ENCODE data around the gene CTXND1. TPM values are rescaled to one million over a fixed set of nuclear protein-coding genes. Genes with fewer than 3 reads are reported as not detected.

The CTXND1 gene
- total and polyA plus RNA-seq, 8 donors, result 0.29 to 4.3 (median 1.4) TPM

DNA sequence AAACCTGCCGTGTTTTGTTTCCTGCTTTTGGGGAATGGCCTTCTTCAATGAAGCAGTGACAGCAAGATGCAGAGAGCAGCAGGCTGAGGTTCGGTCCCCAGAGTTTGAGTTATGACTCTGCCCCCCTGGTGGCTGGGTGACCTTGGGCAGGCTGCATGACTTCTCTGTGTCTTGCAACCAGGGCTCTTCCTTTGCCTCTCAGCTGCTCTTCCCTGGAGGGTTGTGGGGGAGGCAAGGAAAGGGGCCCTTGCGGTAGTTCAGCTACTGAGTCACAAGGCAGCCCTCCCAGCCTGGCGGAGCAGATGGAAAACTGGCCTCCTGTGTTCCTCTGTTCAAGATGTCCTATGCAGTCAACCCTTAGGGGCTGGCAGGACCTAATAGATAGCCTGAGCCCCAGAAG lies 17.1 kb downstream of the CTXND1 start:
- intact Hi-C loops (cut with DNase I; ENCODE audit: low total_unique reads), result no loop called here

DNA sequence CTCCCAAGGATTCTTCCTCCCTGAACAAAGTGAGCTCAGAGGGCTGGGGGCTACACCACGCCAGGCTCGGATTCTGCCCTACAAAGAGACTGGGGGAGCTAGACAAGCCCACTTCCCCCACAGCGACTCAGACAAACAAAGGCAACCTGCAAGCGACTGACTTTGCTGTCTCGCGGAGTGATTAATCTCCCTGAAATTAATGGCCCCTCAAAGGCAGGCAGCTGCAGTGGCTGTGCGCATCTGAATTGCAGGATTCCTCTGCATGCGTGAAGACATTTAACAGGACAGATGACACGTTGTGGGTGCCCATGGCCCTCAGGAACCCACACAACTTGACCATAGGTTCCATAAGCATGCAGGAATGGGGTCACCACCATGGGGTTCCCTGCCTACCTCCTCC lies 18.4 kb downstream of the CTXND1 start:
- intact Hi-C loops (cut with DNase I; ENCODE audit: low total_unique reads), result no loop called here
- TF ChIP-seq, protein P1, sequence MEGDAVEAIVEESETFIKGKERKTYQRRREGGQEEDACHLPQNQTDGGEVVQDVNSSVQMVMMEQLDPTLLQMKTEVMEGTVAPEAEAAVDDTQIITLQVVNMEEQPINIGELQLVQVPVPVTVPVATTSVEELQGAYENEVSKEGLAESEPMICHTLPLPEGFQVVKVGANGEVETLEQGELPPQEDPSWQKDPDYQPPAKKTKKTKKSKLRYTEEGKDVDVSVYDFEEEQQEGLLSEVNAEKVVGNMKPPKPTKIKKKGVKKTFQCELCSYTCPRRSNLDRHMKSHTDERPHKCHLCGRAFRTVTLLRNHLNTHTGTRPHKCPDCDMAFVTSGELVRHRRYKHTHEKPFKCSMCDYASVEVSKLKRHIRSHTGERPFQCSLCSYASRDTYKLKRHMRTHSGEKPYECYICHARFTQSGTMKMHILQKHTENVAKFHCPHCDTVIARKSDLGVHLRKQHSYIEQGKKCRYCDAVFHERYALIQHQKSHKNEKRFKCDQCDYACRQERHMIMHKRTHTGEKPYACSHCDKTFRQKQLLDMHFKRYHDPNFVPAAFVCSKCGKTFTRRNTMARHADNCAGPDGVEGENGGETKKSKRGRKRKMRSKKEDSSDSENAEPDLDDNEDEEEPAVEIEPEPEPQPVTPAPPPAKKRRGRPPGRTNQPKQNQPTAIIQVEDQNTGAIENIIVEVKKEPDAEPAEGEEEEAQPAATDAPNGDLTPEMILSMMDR (IDR thresholded peaks at IDR 0.05), result no peak
- no peak for TF ChIP-seq EP300 (IDR thresholded peaks at IDR 0.05)
- no peak for TF ChIP-seq POLR2AphosphoS5 (IDR thresholded peaks at IDR 0.05)
- no peak for TF ChIP-seq POLR2A (IDR thresholded peaks at IDR 0.05)

More for the DNA sequence above, 17.1 kb downstream of the CTXND1 start:
- Histone ChIP-seq H3K4me3 (no peak overlapping the region), H3K9me3 (no peaks in the 10 kb centered on the region), H3K4me1 (no peaks in the 10 kb centered on the region), H3K27ac (no peak overlapping the region), H3K27me3 (peaks cover 0 to 20% (median 0%) of the 10 kb centered on the region in 3 donors), H3K36me3 (no peaks in the 10 kb centered on the region)
- peak in 1 of 2 donors; percentile 34 for DNase-seq
- TF ChIP-seq, protein P1 (IDR thresholded peaks at IDR 0.05), result peak in 2 of 7 experiments; percentile 33 to 35
- no peak for TF ChIP-seq EP300 (IDR thresholded peaks at IDR 0.05)
- WGBS, 5 donors, result 64 to 81% (median 71%) methylated on average over 3 to 4 of the region's 4 CpGs

DNA sequence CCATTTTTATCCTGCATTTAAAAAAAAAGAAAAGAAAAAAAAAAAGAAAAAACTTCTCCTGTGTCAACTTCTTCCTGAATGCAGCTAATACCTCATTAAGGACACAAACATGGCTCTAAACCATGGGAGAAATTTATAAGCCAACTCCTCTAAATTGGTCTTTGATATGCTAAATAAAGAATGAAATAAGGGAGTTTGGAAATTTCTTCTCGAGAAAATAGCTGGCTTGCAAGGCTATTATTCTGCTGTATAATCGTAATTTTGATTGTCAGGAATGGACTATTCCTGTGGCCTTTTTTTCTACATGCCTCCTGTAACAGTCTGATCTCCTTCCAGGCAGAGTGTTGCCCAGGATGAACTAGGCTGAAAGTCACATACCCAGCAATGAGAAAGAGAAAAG lies 20.6 kb downstream of the CTXND1 start:
- H3K36me3 ChIP-seq, result no peaks in the 10 kb centered on the region
- H3K27ac ChIP-seq, result no peak overlapping the region
- no peaks in the 10 kb centered on the region for H3K4me1 ChIP-seq
- no peak for DNase-seq
- TF ChIP-seq POLR2AphosphoS5 (IDR thresholded peaks at IDR 0.05) (no peak), POLR2A (IDR thresholded peaks at IDR 0.05) (no peak), EP300 (IDR thresholded peaks at IDR 0.05) (no peak)
- TF ChIP-seq, protein P1 (IDR thresholded peaks at IDR 0.05), result no peak
- peaks cover 0 to 18% (median 0%) of the 10 kb centered on the region in 3 donors for H3K27me3 ChIP-seq
- intact Hi-C loops (cut with DNase I; ENCODE audit: low total_unique reads), result no loop called here
- no peak overlapping the region for H3K4me3 ChIP-seq
- no peaks in the 10 kb centered on the region for H3K9me3 ChIP-seq
- WGBS, 5 donors, result 69 to 81% (median 79%) methylated on average over 2 of the region's 2 CpGs

More for the DNA sequence above, 18.4 kb downstream of the CTXND1 start:
- whole genome bisulfite sequencing, 5 donors, result 47 to 74% (median 63%) methylated on average over 8 to 9 of the region's 9 CpGs
- Histone ChIP-seq H3K9me3 (no peaks in the 10 kb centered on the region), H3K27me3 (peaks cover 0 to 18% (median 0%) of the 10 kb centered on the region in 3 donors), H3K4me3 (no peak overlapping the region), H3K27ac (no peak overlapping the region), H3K4me1 (no peaks in the 10 kb centered on the region), H3K36me3 (no peaks in the 10 kb centered on the region)
- DNase-seq, result no peak

DNA sequence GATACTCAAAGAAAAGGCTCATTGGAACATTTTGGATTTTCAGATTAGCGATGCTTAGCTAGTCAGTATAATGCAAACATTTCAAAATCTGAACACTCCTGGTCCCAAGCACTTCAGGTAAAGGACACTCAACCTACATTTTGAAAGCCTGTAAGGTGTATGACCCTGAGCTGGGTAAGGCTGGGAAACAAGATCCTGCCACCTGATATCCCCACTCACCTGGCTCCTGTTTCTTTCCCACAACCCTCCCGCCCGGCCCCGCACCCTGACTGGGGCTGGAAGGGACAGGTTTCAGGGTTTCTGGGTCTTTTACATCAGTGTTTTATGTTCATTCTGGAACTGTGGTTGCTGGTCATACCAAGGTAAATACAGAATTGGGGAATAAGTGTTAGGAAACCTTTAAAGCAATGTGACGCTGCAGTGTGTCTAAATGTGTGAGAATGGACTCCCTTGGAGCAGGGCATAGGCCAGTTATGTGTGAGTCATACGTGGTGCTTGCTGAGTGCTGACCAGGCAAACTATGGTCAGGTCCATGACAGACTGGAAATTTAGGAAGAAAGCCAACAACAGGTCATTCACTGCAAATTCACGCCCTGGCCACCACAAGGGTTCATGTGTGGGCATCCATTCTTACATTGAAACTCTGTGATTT lies 22.9 kb downstream of the CTXND1 start:
- Histone ChIP-seq H3K36me3 (no peaks in the 10 kb centered on the region), H3K27me3 (peaks cover 0 to 4% (median 0%) of the 10 kb centered on the region in 3 donors), H3K9me3 (no peaks in the 10 kb centered on the region), H3K4me3 (no peak overlapping the region), H3K27ac (no peak overlapping the region), H3K4me1 (no peaks in the 10 kb centered on the region)
- intact Hi-C loops (cut with DNase I; ENCODE audit: low total_unique reads), result no loop called here
- TF ChIP-seq EP300 (IDR thresholded peaks at IDR 0.05), result no peak
- no peak for TF ChIP-seq POLR2A (IDR thresholded peaks at IDR 0.05)
- TF ChIP-seq, protein P1 (IDR thresholded peaks at IDR 0.05), result no peak
- no peak for TF ChIP-seq POLR2AphosphoS5 (IDR thresholded peaks at IDR 0.05)
- no peak for DNase-seq
- WGBS, 5 donors, result 82 to 92% (median 86%) methylated on average over 7 of the region's 7 CpGs
